Measurements from ENCODE around the gene HAS3.
"Not testable (repeated sequence)": the region's sequence is repeated elsewhere in the genome, so short reads cannot be mapped to it uniquely, and the experiment has no call there.

- TF ChIP-seq CTCF (conservative IDR thresholded peaks at IDR 0.05; ENCODE audit: low read depth, low read length); EZH2phosphoT487 (IDR thresholded peaks at IDR 0.05; ENCODE audit: borderline replicate concordance, low read length): not testable (repeated sequence)
Measured at GRCh38 chr16:69063491-69063890, 42.0 kb upstream of the HAS3 start.

Measured in PC-3 (cell line).